ENCODE measurements around the gene FAM9C.

DNA sequence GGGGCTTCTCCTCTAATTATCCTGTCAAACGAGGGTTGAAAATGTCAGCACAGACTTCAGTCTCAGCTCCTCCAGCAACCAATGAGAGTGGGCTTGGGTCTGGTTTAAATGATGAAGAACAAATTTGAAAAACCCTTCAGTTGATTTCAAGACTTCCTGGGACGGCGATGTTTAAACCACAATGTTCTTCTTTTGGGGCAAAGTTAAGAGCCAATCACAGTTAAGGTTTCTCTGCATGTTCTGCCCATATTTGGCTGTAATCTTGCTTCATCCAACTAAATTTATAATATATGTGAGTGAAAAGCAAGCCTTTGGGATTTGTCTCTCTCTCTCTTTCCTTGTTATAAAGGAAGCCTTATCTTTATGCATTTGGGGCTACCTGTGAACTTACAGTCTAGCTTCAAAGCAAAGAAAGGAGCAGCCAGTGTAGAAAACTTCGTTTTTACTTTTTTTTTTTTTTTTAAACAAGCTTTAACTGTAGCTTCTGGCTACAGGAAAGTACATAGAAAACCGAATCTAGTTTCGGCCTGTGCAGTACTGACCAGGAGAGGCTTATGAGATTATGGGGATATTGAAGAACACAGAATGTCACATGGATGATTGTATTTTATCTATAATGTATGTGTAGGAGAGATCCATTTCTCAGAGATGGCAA is 46.8 kb upstream of the FAM9C start:
- TF ChIP-seq POLR2A (IDR thresholded peaks at IDR 0.05) (peak in 1 of 4 donors; percentile 31), EP300 (IDR thresholded peaks at IDR 0.05) (no peak)
- TF ChIP-seq, protein P1, sequence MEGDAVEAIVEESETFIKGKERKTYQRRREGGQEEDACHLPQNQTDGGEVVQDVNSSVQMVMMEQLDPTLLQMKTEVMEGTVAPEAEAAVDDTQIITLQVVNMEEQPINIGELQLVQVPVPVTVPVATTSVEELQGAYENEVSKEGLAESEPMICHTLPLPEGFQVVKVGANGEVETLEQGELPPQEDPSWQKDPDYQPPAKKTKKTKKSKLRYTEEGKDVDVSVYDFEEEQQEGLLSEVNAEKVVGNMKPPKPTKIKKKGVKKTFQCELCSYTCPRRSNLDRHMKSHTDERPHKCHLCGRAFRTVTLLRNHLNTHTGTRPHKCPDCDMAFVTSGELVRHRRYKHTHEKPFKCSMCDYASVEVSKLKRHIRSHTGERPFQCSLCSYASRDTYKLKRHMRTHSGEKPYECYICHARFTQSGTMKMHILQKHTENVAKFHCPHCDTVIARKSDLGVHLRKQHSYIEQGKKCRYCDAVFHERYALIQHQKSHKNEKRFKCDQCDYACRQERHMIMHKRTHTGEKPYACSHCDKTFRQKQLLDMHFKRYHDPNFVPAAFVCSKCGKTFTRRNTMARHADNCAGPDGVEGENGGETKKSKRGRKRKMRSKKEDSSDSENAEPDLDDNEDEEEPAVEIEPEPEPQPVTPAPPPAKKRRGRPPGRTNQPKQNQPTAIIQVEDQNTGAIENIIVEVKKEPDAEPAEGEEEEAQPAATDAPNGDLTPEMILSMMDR (IDR thresholded peaks at IDR 0.05) = no peak
